Cardiac muscle cell (in vitro differentiated cells and primary cell): ENCODE measurements around the gene FAM240A. TPM values are rescaled to one million over a fixed set of nuclear protein-coding genes. Genes with fewer than 3 reads are reported as not detected.

Experiments used
- DNase-seq, 2 donors: peaks; one replicate each; pipeline versions ENCODE4 v3.0.0 to v3.0.0-alpha.2; 2010 to 2017; ENCODE audit warnings: low read depth in 1 of 2, low spot score in 1 of 2
- H3K27ac ChIP-seq: fragments of 200-600 bp; sonication (generic); 2 replicates; pipeline ENCODE4 v1.5.1; 2016
- H3K27me3 ChIP-seq: fragments of 200-600 bp; sonication (generic); 2 replicates; pipeline ENCODE4 v1.6.0; 2016; ENCODE audit warnings: control low read depth
- H3K36me3 ChIP-seq: fragments of 200-600 bp; sonication (generic); 2 replicates; pipeline ENCODE4 v1.5.1; 2016; ENCODE audit warnings: control low read depth
- H3K4me1 ChIP-seq: fragments of 200-600 bp; sonication (generic); 2 replicates; pipeline ENCODE4 v1.8.1; 2017; ENCODE audit warnings: low read depth, mild to moderate bottlenecking, mixed run types
- H3K4me3 ChIP-seq: fragments of 200-600 bp; sonication (generic); 2 replicates; pipeline ENCODE4 v1.5.1; 2016; ENCODE audit warnings: mild to moderate bottlenecking
- H3K9me3 ChIP-seq: fragments of 200-600 bp; sonication (generic); 2 replicates; pipeline ENCODE4 v1.5.1; 2017; ENCODE audit warnings: low read depth, mild to moderate bottlenecking, control low read depth
- polyA plus RNA-seq: library from polyadenylated mRNA; unstranded; fragments of >200 nt; fragmentation: Nextera tagmentation; extraction: Ambion mirVana; gene quantifications from 2 replicates; pipeline ENCODE4 v1.2.1, GENCODE V29; 2016
- total RNA-seq: library from RNA; depleted of rRNA; stranded (reverse); fragments of >200 nt; gene quantifications from 2 replicates; pipeline ENCODE4 v1.2.3, GENCODE V29; 2016
- TF ChIP-seq, protein P1 (sequence below): IDR thresholded peaks from 2 replicates; pipeline ENCODE4 v1.5.1; 2012; ENCODE audit warnings: low read depth, mild to moderate bottlenecking, low read length

Gene FAM240A
- total and polyA plus RNA-seq, 2 experiments from 2014 or later = not detected

DNA sequence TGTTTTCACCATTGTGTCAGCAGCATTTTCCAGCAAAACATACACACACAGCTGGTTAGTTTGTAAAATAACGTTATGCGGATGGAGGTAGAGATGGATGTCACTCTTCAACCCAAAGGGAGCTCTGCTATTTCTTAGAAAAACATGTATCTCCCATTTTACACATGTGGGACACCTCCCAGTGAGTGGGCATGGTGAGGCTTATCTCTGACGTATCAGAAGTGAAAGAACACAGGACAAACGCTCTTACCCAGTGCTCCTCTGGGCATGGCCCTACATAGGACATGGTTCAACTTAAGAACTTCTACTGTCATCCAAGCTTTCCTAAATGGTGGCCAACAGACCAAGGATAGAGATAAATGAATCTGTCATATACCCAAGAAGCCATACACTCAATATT is 2.1 kb downstream of the FAM240A start:
- TF ChIP-seq, protein P1, sequence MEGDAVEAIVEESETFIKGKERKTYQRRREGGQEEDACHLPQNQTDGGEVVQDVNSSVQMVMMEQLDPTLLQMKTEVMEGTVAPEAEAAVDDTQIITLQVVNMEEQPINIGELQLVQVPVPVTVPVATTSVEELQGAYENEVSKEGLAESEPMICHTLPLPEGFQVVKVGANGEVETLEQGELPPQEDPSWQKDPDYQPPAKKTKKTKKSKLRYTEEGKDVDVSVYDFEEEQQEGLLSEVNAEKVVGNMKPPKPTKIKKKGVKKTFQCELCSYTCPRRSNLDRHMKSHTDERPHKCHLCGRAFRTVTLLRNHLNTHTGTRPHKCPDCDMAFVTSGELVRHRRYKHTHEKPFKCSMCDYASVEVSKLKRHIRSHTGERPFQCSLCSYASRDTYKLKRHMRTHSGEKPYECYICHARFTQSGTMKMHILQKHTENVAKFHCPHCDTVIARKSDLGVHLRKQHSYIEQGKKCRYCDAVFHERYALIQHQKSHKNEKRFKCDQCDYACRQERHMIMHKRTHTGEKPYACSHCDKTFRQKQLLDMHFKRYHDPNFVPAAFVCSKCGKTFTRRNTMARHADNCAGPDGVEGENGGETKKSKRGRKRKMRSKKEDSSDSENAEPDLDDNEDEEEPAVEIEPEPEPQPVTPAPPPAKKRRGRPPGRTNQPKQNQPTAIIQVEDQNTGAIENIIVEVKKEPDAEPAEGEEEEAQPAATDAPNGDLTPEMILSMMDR = no peak
- no peaks in the 10 kb centered on the region for H3K9me3 ChIP-seq
- H3K27me3 ChIP-seq = no peaks in the 10 kb centered on the region
- H3K4me1 ChIP-seq = peaks cover 6% of the 10 kb centered on the region
- H3K36me3 ChIP-seq = no peaks in the 10 kb centered on the region
- DNase-seq = no peak
- no peak overlapping the region for H3K4me3 ChIP-seq
- H3K27ac ChIP-seq = no peak overlapping the region

DNA sequence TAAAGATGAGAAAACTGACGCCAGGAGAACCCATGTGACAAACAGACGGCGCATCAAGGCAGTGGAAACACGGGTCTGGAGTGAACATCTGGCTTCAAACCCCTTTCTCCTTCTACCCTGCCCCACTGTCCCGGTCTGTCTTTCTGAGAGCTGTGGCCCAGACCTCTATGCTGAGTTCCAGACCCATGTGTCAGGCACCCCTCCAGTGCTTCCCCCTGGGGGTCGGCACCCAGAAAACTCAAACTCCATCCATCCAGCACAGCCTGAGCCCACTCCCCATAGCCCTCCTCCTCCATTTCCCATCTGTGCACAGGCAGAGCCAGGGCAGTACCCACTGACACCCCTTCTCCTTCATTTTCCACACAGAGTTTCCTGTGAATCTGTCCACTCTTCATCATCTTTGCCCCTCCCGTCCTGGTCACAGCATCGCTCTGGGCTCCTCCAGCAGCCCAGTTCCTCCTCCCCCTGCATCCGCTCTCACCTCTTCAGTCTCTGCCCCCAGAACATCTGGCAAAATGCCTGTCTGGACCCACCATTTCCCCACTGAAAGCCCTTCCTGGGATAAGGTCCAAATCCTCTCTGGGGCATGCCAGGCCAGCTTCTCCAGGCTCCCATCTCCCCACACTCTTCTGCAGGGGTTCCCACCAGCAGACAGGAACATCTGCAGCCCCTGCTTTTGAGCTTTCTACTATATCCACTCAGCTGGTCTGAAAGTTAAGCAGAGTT is 2.9 kb downstream of the FAM240A start:
- DNase-seq = no peak
- no peak overlapping the region for H3K27ac ChIP-seq

DNA sequence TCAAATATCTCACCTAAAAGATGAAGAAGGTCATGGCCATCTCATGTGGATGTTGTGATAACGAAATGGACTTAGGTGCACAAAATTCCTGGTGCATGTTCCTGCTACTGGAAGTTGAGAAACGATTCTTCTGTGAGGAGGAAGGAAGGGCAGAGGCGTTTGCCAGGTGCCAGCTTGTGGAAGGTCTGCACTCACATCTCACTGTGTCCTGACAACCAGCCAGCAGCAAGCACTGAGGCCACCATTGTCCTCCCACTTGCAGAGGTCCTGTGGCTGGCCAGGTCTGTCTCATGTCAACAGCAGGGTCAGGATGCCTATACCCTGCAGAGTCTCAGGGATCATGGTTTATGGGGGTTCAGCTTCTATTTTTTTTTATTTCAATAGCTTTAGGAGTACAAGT is 3.7 kb downstream of the FAM240A start:
- no peak for DNase-seq
- Histone ChIP-seq H3K4me1 (peaks cover 13% of the 10 kb centered on the region), H3K27me3 (no peaks in the 10 kb centered on the region), H3K27ac (no peak overlapping the region), H3K9me3 (no peaks in the 10 kb centered on the region), H3K4me3 (no peak overlapping the region), H3K36me3 (no peaks in the 10 kb centered on the region)
- TF ChIP-seq, protein P1 = no peak

More for the DNA sequence above, 2.9 kb downstream of the FAM240A start:
- Histone ChIP-seq H3K9me3 (no peaks in the 10 kb centered on the region), H3K36me3 (no peaks in the 10 kb centered on the region), H3K4me1 (peaks cover 10% of the 10 kb centered on the region), H3K27me3 (no peaks in the 10 kb centered on the region), H3K4me3 (no peak overlapping the region)
- TF ChIP-seq, protein P1 = no peak

DNA sequence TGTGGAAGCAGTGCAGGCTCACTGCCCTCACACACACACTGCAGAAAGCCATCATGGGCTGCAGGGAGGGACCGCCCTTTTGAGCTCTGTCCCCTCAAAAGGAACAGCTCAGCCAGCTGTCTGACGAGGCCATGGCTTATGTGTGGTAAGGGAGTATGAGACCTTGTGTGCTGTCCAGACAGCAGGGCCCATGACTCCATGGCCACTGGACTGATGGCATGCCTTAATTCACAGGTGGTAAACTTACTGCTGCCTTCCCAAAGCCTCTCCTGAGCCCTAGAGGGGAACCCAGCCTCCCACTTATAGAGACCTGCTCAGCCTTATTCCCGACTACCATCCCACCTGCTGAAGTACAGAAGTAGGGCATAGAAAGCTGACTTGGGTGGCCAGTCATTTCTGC is 5.6 kb downstream of the FAM240A start:
- H3K4me3 ChIP-seq = no peak overlapping the region
- no peak for DNase-seq
- TF ChIP-seq, protein P1 = no peak
- no peaks in the 10 kb centered on the region for H3K36me3 ChIP-seq
- H3K27me3 ChIP-seq = no peaks in the 10 kb centered on the region
- no peak overlapping the region for H3K27ac ChIP-seq
- no peaks in the 10 kb centered on the region for H3K9me3 ChIP-seq
- peaks cover 13% of the 10 kb centered on the region for H3K4me1 ChIP-seq

DNA sequence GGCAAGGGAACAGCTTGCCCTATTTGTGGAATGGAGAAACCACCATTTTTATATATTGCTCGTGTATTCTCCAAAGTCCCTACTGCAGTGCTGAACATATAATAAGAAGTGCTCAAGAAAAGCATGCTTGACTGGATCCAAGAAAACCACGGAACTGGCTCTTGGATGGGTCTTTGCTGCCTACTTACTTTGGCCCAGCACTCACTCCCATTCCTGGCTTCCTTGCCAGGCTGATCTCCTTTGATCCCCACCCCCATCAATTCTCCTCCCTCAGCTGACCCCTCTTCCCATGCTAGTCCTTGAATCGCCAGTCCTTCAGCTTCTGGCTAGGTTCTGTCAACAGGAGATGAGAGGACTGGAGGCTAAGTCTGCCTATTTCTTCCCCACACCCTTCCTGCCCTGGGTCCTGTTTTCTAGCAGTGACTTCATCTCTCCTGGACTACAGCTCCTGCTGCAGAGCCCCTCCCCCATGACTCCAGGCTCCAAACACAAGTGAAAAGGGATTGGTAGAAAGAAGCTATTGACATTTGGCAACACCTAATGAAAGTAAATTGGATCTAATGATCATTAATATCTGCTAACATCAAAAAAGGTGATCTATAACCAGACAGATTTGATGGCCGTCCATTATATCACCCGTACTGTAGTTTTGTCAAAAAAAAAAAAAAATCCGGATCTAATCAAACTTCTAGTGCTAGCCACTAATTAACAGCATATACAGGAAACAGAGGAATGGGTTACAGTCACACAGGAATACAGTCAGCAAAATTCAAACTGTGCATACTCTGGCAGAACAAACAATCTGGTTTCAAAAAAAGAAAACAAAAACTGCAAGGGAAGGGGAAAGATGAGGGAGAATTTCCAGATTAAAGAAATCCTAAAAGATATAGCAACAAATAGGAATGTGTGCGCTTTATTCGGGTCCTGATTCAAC is 7.8 kb downstream of the FAM240A start:
- Histone ChIP-seq H3K36me3 (no peaks in the 10 kb centered on the region), H3K9me3 (no peaks in the 10 kb centered on the region), H3K27me3 (no peaks in the 10 kb centered on the region), H3K4me1 (peaks cover 23% of the 10 kb centered on the region), H3K4me3 (no peak overlapping the region), H3K27ac (peak overlapping the region; percentile 3)
- peak in 1 of 2 donors; percentile 32 for DNase-seq
- TF ChIP-seq, protein P1 = no peak
